HG03460 (cell line): ENCODE data around the gene IYD.

ENCODE experiments used
- ATAC-seq: cut with Tn5 transposase; IDR thresholded peaks from one replicate; pipeline ENCODE4 v1.9.1; 2021; ENCODE audit not compliant: unreplicated experiment

IYD gene

DNA sequence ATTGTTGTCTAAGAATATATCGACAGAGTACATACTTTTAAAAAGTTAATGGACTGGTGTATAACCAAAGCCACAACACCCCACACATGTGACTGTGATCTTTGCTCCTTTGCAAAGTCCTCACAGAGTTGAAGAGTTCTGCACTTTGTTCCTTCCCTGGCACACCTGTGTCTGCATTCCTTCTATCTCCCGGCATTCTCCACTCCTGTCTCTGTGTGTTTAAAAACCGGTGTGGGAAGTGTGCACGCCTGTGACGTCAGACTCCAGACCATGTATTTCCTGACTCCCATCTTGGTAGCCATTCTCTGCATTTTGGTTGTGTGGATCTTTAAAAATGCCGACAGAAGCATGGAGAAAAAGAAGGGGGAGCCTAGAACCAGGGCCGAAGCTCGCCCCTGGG lies at the start of gene IYD:
Gene IYD, plus strand, starts transcription at position 251 of the 400 bp plus-strand sequence. Its CDS starts 20 bp downstream, at position 271.
- ATAC-seq = no peak

DNA sequence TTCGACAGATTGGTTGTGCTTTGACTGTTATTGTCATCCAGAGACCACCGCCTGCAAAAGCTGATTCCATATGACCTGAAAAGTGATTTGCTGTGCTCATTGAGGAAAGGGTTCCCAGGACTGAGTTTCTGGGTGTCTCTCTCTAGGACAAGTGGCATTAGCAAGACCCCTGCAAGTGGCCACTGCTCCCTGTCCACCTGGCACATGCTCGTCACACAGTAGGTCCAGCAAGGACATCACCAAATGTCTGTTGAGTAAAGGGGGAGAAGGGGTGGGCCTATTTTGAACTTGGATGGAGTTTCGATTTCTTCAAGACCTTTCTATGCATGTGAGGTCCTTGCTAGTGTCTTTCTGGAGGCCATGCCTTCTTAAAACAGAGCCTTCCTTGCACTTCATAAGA lies 48.9 kb upstream of the IYD start:
- ATAC-seq = no peak

- no peak for ATAC-seq
Observed at GRCh38 chr6:150320442-150320841, 48.4 kb upstream of the IYD start.

DNA sequence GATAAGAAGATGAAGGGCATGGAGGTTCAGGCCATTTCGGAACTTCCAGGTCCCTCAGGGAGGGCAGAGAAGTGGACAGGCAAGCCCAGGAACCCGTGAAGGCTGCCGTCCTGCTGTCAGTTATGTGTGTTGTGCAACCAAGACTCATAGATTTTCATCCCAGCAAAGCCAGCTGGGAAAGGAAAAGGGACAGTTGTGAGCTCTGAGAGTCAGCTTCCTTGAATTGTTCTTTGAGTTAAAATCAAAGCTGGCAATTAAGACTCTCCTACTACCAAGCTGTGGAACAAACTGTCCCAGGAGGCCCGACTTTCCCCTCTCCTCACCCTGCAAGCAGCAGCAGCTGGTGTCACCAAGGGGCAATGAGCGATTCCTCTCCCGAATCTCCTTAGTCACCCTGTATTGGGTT lies 46.3 kb upstream of the IYD start:
- ATAC-seq = no peak

- no peak for ATAC-seq
Observed at GRCh38 chr6:150323205-150323604, 45.6 kb upstream of the IYD start.

- no peak for ATAC-seq
Observed at GRCh38 chr6:150324044-150324443, 44.8 kb upstream of the IYD start.

- no peak for ATAC-seq
Observed at GRCh38 chr6:150325066-150325772, 43.6 kb upstream of the IYD start.

DNA sequence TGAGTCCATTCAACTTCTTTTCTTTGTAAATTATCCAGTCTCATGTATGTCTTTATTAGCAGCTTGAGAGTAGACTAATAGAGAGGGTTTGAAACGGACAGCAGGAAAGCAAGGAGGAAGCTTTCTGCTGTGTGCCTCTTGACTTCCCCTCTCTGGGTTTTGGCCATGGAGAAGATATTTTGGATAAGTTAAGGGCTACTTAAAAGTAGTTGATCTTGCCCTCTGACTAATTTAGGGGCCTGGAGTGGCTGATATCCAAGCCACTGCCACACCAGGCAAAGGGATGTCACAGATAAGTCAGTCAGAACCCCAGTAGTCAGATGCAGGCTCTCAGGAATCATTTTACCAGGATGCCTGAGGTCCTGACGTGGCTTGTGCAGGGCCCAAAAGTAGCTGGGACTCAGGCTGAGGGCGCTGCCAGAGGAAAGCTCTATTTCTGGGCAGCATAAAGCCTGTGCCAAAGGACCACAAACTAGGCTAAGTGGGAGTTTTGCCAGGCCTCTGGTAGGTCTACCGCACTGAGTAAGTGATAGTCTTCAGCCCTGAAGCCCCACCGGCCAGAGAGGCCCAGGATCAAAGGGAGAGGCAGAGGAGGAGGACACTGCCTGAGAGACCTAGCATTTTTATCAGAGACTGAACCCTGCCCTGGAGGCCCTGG lies 41.6 kb upstream of the IYD start:
- ATAC-seq = no peak

DNA sequence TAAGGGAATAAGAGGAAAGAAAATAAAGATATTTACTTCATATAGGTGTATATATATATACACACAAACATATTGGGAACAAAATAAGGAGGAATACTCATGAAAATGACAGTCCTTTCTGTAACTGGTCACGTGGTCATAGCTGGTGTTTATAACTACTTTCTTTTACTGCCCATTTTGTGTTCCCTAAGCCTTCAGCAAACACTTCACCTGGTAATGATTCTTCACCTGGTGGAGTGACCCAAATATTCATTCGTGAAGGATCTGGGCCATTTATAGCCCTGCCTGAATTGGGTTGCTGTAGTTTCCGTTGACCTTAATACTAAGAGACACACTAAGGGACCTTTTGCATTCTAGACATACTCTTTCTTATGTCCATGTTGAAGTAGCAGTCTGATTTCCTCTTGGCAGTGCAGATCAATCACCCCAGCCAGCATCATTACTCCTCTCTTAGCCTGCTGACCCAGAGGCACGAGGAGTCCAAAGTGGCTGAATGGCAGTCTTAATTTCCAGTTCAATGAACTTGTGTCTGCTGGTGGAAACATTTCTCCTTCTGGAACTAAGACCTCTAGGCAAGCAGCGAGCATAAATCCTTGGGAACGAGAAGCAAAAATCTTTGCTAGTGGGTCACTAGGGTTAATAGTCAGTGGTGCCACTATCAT lies 39.9 kb upstream of the IYD start:
- no peak for ATAC-seq

DNA sequence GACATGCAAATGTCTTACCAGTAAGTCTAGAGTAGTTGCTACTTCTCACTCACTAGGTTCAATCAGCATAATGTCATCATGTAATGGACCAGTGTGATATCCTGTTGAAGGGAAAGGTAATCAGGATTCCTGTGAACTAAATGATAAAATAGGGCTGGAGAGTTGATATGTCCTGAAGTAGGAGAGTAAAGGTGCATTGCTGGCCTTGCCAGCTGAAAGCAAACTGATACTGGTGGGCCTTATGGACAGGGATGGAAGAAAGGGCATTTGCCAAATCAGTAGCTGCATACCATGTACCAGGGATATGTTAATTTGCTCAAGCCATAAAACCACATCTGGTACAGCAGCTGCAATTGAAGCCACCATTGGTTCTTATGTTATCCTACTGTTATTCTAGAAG lies 37.5 kb upstream of the IYD start:
- no peak for ATAC-seq

DNA sequence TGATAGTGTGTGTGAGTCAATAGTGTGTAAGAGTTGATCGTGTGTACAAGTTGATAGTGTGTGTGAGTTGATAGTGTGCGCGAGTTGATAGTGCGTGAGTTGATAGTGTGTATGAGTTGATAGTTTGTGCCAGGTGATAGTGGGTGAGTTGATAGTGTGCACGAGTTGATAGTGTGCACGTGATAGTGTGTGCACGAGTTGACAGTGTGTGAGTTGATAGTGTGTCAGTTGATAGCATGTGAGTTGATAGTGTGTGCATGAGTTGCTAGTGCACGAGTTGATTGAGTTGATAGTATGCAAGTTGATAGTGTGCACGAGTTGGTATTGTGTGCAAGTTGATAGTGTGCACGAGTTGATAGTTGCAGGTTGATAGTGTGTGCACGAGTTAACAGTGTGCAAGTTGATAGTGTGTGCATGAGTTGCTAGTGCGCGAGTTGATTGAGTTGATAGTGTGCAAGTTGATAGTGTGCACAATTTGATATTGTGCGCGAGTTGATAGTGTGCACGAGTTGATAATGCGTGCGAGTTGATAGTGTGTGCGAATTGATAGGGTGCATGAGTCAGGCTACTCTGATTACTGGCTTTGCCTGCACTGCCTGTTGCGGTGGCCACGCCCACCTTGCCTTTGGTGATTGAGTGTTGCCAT lies 35.8 kb upstream of the IYD start:
- ATAC-seq = no peak

DNA sequence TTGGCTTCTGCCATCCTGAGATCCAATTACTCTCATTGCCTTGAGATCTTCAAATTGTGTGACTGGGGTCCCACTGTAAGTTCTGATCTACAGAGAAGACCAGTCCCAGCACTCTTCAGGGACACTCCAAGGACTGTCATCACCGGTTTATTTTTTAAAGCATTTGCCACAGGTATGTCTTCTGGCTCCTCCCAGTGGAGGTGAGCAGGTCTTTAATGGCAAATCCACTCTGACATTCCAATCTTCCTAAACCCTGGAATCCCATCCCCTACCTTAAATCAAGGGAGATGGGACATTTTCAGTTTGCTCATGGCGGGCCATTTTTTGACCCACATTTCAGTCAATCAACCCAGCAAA lies 35.2 kb upstream of the IYD start:
- ATAC-seq = no peak

DNA sequence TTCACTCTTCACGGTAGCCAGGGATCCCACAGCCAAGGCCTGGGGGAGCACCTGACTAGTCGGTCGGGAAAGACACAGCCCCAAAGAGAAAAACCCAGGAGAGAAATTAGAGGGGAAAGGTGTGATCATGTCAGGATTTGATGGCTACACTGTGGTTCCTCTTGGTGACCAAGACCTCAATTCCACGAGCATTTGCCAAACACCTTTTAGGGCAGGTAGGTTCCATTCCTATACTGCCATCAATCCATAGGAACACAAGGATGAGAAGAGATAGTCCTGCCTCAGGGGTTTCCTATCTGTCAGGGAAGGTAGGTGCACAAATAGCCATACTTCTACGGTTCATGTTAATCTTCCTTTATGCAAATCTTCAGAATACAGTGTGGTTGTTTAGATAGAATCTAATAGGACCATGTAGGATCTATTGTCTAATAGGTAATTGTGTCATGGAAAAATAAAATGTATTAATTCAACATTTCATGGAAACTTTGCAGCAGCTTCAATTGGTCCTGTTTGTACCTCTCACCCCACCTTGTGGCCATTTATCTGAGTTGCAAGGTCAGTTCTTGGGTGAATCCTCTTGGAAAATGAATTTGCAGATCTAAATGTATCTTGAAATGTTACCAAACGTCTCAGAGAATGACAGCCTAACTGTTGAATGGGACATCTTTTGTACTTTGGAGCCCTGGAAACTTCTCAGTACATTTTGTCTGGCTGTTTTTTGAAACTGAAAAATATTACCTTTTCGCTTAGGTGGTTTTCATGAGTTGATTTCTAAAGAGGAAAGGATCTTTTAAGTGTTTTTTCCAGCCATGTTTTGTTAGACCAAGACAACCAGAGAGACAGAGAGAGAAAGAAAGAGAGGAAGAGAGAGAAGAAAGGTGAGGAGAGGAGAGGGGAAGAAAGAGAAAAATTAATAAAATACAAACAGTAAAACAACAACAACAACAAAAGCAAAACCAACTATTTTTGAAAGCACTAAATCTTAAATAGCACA lies 33.7 kb upstream of the IYD start:
- ATAC-seq = no peak

- ATAC-seq = peak; percentile 73
Observed at GRCh38 chr6:150336299-150336698, 32.5 kb upstream of the IYD start.

GRCh38 chr6:150336708-150337107 lies 32.1 kb upstream of the IYD start:
- ATAC-seq = peak; percentile 31

- ATAC-seq = no peak
Observed at GRCh38 chr6:150342126-150342525, 26.7 kb upstream of the IYD start.

DNA sequence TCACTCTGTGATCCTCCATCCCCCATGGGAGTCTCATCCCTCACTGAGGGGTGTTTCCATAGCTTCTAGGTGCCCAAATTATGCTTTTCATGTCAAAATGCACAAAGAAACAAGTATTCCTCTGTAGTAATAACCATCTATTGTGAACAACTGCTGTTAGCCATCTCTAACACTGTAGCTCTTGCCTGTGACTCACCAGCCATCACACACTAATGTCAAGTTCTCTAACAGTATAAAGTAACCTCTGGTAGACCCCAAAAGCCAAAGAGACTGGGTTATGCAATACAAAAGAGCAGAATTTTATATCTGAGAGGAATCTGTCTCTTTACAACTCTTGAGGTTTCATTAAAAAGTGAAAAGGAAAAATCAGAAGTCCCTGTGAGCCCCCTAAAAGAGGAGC lies 25.4 kb upstream of the IYD start:
- no peak for ATAC-seq

GRCh38 chr6:150345781-150346180 lies 23.0 kb upstream of the IYD start:
- no peak for ATAC-seq

GRCh38 chr6:150346346-150346745 lies 22.5 kb upstream of the IYD start:
- no peak for ATAC-seq

DNA sequence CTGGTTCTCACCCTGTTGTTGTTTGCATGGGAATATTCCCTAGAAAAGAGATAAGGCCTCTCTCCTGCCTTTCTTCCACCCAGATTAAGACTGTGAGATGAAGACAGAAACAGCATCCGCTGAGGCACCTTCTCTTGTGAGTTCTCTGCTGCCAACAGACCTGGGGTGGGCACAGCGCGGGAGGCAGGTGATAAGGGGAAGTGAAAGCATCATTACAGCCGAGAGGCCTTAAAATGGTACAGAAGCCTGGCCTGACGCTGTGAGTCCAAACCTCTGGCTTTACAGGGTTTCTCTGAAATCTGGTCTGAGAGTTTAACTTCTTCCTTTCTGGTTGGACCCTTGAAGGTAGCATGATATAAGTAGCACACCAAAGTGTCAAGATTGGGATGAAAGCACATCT lies 21.0 kb upstream of the IYD start:
- ATAC-seq = no peak

GRCh38 chr6:150349546-150349945 lies 19.3 kb upstream of the IYD start:
- ATAC-seq = no peak
